Measurements from ENCODE around the gene ARL8B.

- TF ChIP-seq CTCF (IDR thresholded peaks at IDR 0.05), result no peak
- no peak for TF ChIP-seq EP300 (IDR thresholded peaks at IDR 0.05)
- no peak for TF ChIP-seq POLR2A (IDR thresholded peaks at IDR 0.05)
These were observed 64.2 kb downstream of the ARL8B start for GRCh38 chr3:5186089-5186857.

All from ovary (tissue), 3 donors.